GM23338 (cell line): ENCODE results near the gene RCOR1. TPM values are rescaled to one million over a fixed set of nuclear protein-coding genes. Genes with fewer than 3 reads are reported as not detected.

Source experiments
- ATAC-seq: fragments of 200-7000 bp; cut with Tn5 transposase; 3 replicates; pipeline ENCODE4 v1.9.1; 2020
- DNase-seq: peaks from one replicate; pipeline ENCODE4 v3.0.0-alpha.2; 2015; ENCODE audit warnings: low spot score
- H2AFZ ChIP-seq: fragments of 200-600 bp; sonication (generic); 2 replicates; pipeline ENCODE4 v1.8.0; 2016; ENCODE audit warnings: antibody characterized with exemption, mild to moderate bottlenecking, moderate library complexity
- H3F3A ChIP-seq: fragments of 200-600 bp; sonication (generic); replicated peaks from 2 replicates; pipeline ENCODE4 v1.8.0; 2017; ENCODE audit warnings: antibody characterized with exemption, mixed run types, low read depth
- H3K27ac ChIP-seq: fragments of 200-600 bp; sonication (generic); 2 replicates; pipeline ENCODE4 v1.6.1; 2016; ENCODE audit warnings: low read depth
- H3K27me3 ChIP-seq: fragments of 200-600 bp; sonication (generic); 2 replicates; pipeline ENCODE4 v1.8.0; 2016; ENCODE audit warnings: mild to moderate bottlenecking, mixed run types, moderate library complexity; ENCODE audit not compliant: insufficient read depth
- H3K36me3 ChIP-seq: fragments of 200-600 bp; sonication (generic); 2 replicates; pipeline ENCODE4 v1.8.0; 2016; ENCODE audit warnings: mild to moderate bottlenecking; ENCODE audit not compliant: insufficient read depth
- H3K4me1 ChIP-seq: fragments of 200-600 bp; sonication (generic); 2 replicates; pipeline ENCODE4 v1.8.0; 2016; ENCODE audit warnings: mild to moderate bottlenecking, moderate library complexity; ENCODE audit not compliant: insufficient read depth
- H3K4me2 ChIP-seq: fragments of 200-600 bp; sonication (generic); 2 replicates; pipeline ENCODE4 v1.7.1; 2017; ENCODE audit warnings: mixed run types
- H3K4me3 ChIP-seq: fragments of 200-600 bp; sonication (generic); 2 replicates; pipeline ENCODE4 v1.6.1; 2016; ENCODE audit warnings: mixed run types
- H3K79me2 ChIP-seq: fragments of 200-600 bp; sonication (generic); replicated peaks from 2 replicates; pipeline ENCODE4 v1.8.0; 2017; ENCODE audit warnings: mild to moderate bottlenecking; ENCODE audit not compliant: insufficient read depth
- H3K9me2 ChIP-seq: fragments of 200-600 bp; sonication (generic); 2 replicates; pipeline ENCODE4 v1.8.0; 2017; ENCODE audit not compliant: insufficient read depth
- H4K20me1 ChIP-seq: fragments of 200-600 bp; sonication (generic); replicated peaks from 2 replicates; pipeline ENCODE4 v1.8.0; 2017; ENCODE audit warnings: mild to moderate bottlenecking; ENCODE audit not compliant: insufficient read depth
- H3K27ac Mint-ChIP-seq: 2 replicates; pipeline ENCODE4 v1.8.0; 2020; ENCODE audit warnings: inconsistent platforms, mild to moderate bottlenecking, moderate library complexity, mixed read lengths
- H3K27me3 Mint-ChIP-seq: 3 replicates; pipeline ENCODE4 v1.8.0; 2022; ENCODE audit warnings: low read depth, mild to moderate bottlenecking, moderate library complexity, mixed read lengths, inconsistent platforms; ENCODE audit not compliant: insufficient read depth, poor library complexity
- H3K36me3 Mint-ChIP-seq: 3 replicates; pipeline ENCODE4 v1.8.0; 2021; ENCODE audit warnings: low read depth, mild to moderate bottlenecking, inconsistent platforms, moderate library complexity, mixed read lengths
- H3K4me1 Mint-ChIP-seq: 3 replicates; pipeline ENCODE4 v1.8.0; 2020; ENCODE audit warnings: mild to moderate bottlenecking, inconsistent platforms, mixed read lengths
- H3K4me3 Mint-ChIP-seq: 3 replicates; pipeline ENCODE4 v1.8.0; 2021; ENCODE audit warnings: moderate library complexity, mild to moderate bottlenecking, inconsistent platforms, mixed read lengths
- H3K9me3 Mint-ChIP-seq: 3 replicates; pipeline ENCODE4 v1.8.0; 2020; ENCODE audit warnings: moderate library complexity, mild to moderate bottlenecking, inconsistent platforms, mixed read lengths
- CREB1 ChIP-seq: fragments of 250-450 bp; sonication (Bioruptor Pico); IDR thresholded peaks from 2 replicates; pipeline ENCODE4 v1.5.0; 2020; ENCODE audit warnings: low read depth, mild to moderate bottlenecking, moderate library complexity
- EZH2 ChIP-seq: fragments of 200-600 bp; sonication (generic); IDR thresholded peaks from one replicate; pipeline ENCODE4 v1.8.0; 2017; ENCODE audit warnings: antibody characterized with exemption, mild to moderate bottlenecking, low read depth; ENCODE audit not compliant: unreplicated experiment
- EZH2phosphoT487 ChIP-seq: fragments of 200-600 bp; sonication (generic); IDR thresholded peaks from one replicate; pipeline ENCODE4 v1.8.1; 2018; ENCODE audit warnings: antibody characterized with exemption; ENCODE audit not compliant: unreplicated experiment
- JUNB ChIP-seq: IDR thresholded peaks from one replicate; pipeline ENCODE4 v1.6.1; 2016; ENCODE audit warnings: antibody characterized with exemption; ENCODE audit not compliant: unreplicated experiment
- NANOG ChIP-seq: IDR thresholded peaks from 2 replicates; pipeline ENCODE4 v1.6.1; 2016; ENCODE audit warnings: antibody characterized with exemption, borderline replicate concordance
- POLR2AphosphoS5 ChIP-seq: IDR thresholded peaks from 2 replicates; pipeline ENCODE4 v1.6.1; 2016; ENCODE audit warnings: antibody characterized with exemption, low read depth
- REST ChIP-seq: IDR thresholded peaks from one replicate; pipeline ENCODE4 v1.6.1; 2018; ENCODE audit warnings: antibody characterized with exemption; ENCODE audit not compliant: unreplicated experiment
- ZNF114 ChIP-seq: fragments of 250-450 bp; sonication (Bioruptor Pico); IDR thresholded peaks from 2 replicates; pipeline ENCODE4 v1.5.0; 2020; ENCODE audit warnings: mild to moderate bottlenecking, moderate library complexity
- ZNF331 ChIP-seq: fragments of 250-450 bp; sonication (Bioruptor Pico); IDR thresholded peaks from 2 replicates; pipeline ENCODE4 v1.5.0; 2020; ENCODE audit warnings: low read depth, mild to moderate bottlenecking, moderate library complexity
- polyA plus RNA-seq: library from polyadenylated mRNA; unstranded; fragments of >200 nt; fragmentation: Nextera tagmentation; extraction: Ambion mirVana; gene quantifications from 2 replicates; pipeline ENCODE4 v1.2.1, GENCODE V29; 2016
- total RNA-seq: library from RNA; depleted of rRNA; stranded (reverse); fragments of >200 nt; shearing (Covaris generic); gene quantifications from 2 replicates; pipeline ENCODE4 v1.2.3, GENCODE V29; 2014

The RCOR1 gene
- total and polyA plus RNA-seq, 2 experiments from 2014 or later: 7.6 to 26.1 TPM

GRCh38 chr14:102777711-102778337 is 185.4 kb downstream of the RCOR1 start:
- peaks cover 15% of the 10 kb centered on the region for H3K27me3 ChIP-seq
- H3K27ac ChIP-seq: no peak overlapping the region
- Mint-ChIP-seq H3K9me3 (no peaks in the 10 kb centered on the region; the same call in 2 of the 3 replicates), H3K27me3 (peaks cover 23% of the 10 kb centered on the region), H3K4me1 (peaks cover 37% of the 10 kb centered on the region), H3K27ac (no peak overlapping the region), H3K4me3 (peak overlapping the region; percentile 77), H3K36me3 (no peaks in the 10 kb centered on the region)
- H3K9me2 ChIP-seq: no peaks in the 10 kb centered on the region
- H3K36me3 ChIP-seq: no peaks in the 10 kb centered on the region
- peaks cover 42% of the 10 kb centered on the region for H3K79me2 ChIP-seq
- H3K4me1 ChIP-seq: peaks cover 30% of the 10 kb centered on the region
- peaks cover 16% of the 10 kb centered on the region for H3F3A ChIP-seq
- H3K4me2 ChIP-seq: peak overlapping the region; percentile 98
- no peak for TF ChIP-seq CREB1 (CRISPR knock-in tag)
- no peak for TF ChIP-seq EZH2phosphoT487
- TF ChIP-seq EZH2: no peak
- no peak for TF ChIP-seq ZNF114 (CRISPR knock-in tag)
- no peak for TF ChIP-seq REST
- no peak for TF ChIP-seq ZNF331 (CRISPR knock-in tag)
- no peak for TF ChIP-seq JUNB
- TF ChIP-seq NANOG: no peak
- H2AFZ ChIP-seq: peak overlapping the region; percentile 95
- peak overlapping the region; percentile 85 for H3K4me3 ChIP-seq
- peak; percentile 15 for ATAC-seq
- H4K20me1 ChIP-seq: no peaks in the 10 kb centered on the region
- peak; percentile 33 for DNase-seq

GRCh38 chr14:102778338-102779083 is 186.1 kb downstream of the RCOR1 start:
- Mint-ChIP-seq H3K27me3 (peaks cover 18% of the 10 kb centered on the region), H3K9me3 (no peaks in the 10 kb centered on the region), H3K36me3 (no peaks in the 10 kb centered on the region), H3K4me3 (peak overlapping the region; percentile 77), H3K27ac (no peak overlapping the region), H3K4me1 (peaks cover 31% of the 10 kb centered on the region)
- Histone ChIP-seq H3F3A (peaks cover 16% of the 10 kb centered on the region), H3K4me1 (peaks cover 30% of the 10 kb centered on the region), H3K4me3 (peak overlapping the region; percentile 85), H3K79me2 (peaks cover 48% of the 10 kb centered on the region), H3K4me2 (peak overlapping the region; percentile 98), H3K27ac (no peak overlapping the region), H3K9me2 (no peaks in the 10 kb centered on the region), H4K20me1 (no peaks in the 10 kb centered on the region), H3K27me3 (peaks cover 15% of the 10 kb centered on the region), H3K36me3 (no peaks in the 10 kb centered on the region), H2AFZ (peak overlapping the region; percentile 95)
- TF ChIP-seq NANOG: no peak
- TF ChIP-seq POLR2AphosphoS5: no peak
- TF ChIP-seq ZNF114 (CRISPR knock-in tag): no peak
- no peak for TF ChIP-seq REST
- DNase-seq (no peak), ATAC-seq (no peak)
